ENCODE results near the gene RGS14.
"Not testable (repeated sequence)": the region's sequence is repeated elsewhere in the genome, so short reads cannot be mapped to it uniquely, and the experiment has no call there.

RGS14 gene

DNA sequence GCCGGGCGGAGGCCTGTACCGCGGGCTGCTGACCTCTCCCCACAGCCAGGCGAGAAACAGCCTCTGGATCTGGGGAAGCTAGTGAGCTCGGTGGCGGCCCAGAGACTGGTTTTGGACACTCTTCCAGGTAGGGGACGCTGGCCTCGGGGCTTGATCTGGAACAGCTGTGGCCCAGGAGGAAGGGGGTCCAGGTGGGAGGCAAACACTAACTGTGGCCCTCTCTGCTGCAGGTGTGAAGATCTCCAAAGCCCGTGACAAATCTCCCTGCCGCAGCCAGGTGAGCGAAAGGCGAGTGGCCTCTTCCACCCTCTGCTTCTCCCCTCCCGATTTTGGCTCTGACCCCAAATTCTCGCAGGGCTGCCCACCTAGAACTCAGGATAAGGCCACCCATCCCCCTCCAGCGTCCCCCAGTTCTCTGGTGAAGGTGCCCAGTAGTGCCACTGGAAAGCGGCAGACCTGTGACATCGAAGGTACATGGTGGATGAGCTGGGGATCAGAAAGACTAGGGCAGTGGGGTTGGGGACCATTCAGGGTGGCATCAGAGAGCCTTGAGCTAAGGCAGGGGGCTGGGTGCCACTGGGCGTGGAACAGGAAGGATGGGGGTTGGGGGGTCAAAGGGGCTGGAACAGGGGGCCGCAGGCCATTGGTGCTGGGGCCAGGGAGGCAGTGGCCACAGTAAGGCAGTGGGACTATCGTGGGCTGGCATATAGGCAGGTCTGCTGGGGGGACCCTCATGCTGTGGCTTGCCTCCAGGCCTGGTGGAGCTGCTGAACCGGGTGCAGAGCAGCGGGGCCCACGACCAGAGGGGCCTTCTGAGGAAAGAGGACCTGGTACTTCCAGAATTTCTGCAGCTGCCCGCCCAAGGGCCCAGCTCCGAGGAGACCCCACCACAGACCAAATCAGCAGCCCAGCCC is 13.7 kb downstream of the RGS14 start:
- H3K27me3 ChIP-seq, result no peaks in the 10 kb centered on the region
- H3K27ac ChIP-seq, result peak overlapping the region; percentile 60 to 76 (median 72)
- H3K4me1 ChIP-seq, result peaks cover 40 to 64% (median 53%) of the 10 kb centered on the region in 10 experiments
- peak overlapping the region; percentile 60 to 70 (median 64) for H3K4me3 ChIP-seq
- peaks cover 5 to 35% (median 15%) of the 10 kb centered on the region in 11 experiments; a peak in 18 of 22 replicates for H3K36me3 ChIP-seq
- TF ChIP-seq Cebpa-rat (IDR thresholded peaks at IDR 0.05), result no peak
- peak overlapping the region; percentile 91 to 100 (median 98) for H3K4me2 ChIP-seq
- peaks cover 0 to 32% (median 0%) of the 10 kb centered on the region in 11 experiments; a peak in 9 of 22 replicates for H4K20me1 ChIP-seq
- H3K9ac ChIP-seq, result peak overlapping the region; percentile 69 to 84 (median 80)
- H3K9me3 ChIP-seq (replicated peaks in 1 of 11), result no peaks in the 10 kb centered on the region

DNA sequence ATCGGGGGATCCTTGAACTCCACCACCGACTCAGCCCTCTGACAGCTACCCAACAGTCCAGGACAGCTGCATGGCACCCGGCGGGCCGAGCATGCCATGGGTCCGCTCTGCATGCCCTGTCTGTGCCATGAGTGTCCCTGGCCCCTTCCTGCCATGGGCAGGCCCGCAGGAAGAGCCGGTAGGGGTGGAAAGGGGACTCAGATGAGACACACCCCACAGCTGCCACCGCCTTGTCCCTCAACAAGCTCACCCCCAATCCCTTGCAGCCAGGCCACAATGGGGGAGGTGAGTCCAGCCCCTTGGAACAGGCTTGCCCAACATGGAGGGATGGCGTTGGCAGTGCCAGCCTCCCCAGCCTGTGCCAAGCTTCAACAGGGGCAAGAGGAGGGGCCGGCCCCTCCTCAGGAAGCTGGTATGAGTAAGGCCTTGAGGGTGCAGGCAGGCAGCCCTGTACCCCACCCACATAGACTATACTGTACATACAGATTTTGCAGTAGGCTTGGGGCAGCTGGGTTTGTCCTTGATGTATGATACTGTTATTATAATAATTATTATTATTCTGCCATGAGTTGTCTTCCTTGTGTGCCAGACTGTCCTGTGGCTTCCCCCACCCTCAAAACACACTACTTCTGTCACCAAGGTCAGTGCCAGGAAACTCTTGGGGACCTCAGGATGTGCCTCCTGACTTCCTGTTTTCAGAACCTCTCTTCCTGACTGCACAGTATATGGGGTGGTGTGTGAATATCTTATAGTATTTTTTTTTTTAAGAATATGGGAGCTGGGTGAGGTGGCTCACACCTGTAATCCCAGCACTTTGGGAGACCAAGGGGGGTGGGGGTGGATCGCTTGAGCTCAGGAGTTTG is 14.5 kb downstream of the RGS14 start:
- peak overlapping the region; percentile 91 to 100 (median 98) for H3K4me2 ChIP-seq
- H3K9ac ChIP-seq, result peak overlapping the region in 10 of 11 experiments; percentile 13 to 84 (median 81); a peak in 11 of 22 replicates

DNA sequence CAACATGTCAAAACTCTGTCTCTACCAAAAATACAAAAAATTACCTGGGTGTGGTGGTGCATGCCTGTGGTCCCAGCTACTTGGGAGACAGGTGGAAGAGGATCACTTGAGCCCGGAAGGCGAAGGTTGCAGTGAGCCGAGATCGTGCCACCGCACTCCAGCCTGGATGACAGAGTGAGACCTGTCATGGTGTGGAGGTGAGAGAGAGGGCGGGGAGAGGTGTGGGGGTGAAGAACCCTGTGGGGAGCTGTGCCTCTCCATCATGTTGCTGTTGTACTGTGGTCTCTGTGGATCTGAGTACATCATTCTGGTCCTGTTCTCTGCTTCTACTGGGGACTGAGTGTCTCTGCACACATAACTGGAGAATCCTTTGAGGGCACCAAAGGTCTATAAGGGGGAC is 15.2 kb downstream of the RGS14 start:
- peaks cover 5 to 27% (median 9%) of the 10 kb centered on the region in 11 experiments; a peak in 18 of 22 replicates for H3K36me3 ChIP-seq
- peaks cover 35 to 71% (median 53%) of the 10 kb centered on the region in 10 experiments for H3K4me1 ChIP-seq
- peak overlapping the region; percentile 91 to 100 (median 98) for H3K4me2 ChIP-seq
- H3K27ac ChIP-seq, result peak overlapping the region in 2 of 11 experiments; percentile 70 to 72; a peak in 2 of 22 replicates
- H3K4me3 ChIP-seq, result peak overlapping the region in 1 of 10 experiments; percentile 69; a peak in 2 of 20 replicates
- no peaks in the 10 kb centered on the region for H3K9me3 ChIP-seq (replicated peaks in 1 of 11)
- H4K20me1 ChIP-seq, result peaks cover 0 to 23% (median 0%) of the 10 kb centered on the region in 11 experiments; a peak in 9 of 22 replicates
- no peaks in the 10 kb centered on the region for H3K27me3 ChIP-seq
- no peak for TF ChIP-seq Cebpa-rat (IDR thresholded peaks at IDR 0.05)
- H3K9ac ChIP-seq, result peak overlapping the region in 2 of 11 experiments; percentile 75 to 80; a peak in 2 of 22 replicates

More for the DNA sequence above, 14.5 kb downstream of the RGS14 start:
- Histone ChIP-seq H3K9me3 (replicated peaks in 1 of 11) (no peaks in the 10 kb centered on the region), H3K27me3 (no peaks in the 10 kb centered on the region), H3K36me3 (peaks cover 5 to 33% (median 15%) of the 10 kb centered on the region in 11 experiments; a peak in 18 of 22 replicates), H3K27ac (peak overlapping the region in 7 of 11 experiments; percentile 64 to 76 (median 72); a peak in 7 of 22 replicates), H4K20me1 (peaks cover 0 to 24% (median 0%) of the 10 kb centered on the region in 11 experiments; a peak in 9 of 22 replicates), H3K4me3 (peak overlapping the region in 5 of 10 experiments; percentile 10 to 70 (median 68); a peak in 9 of 20 replicates), H3K4me1 (peaks cover 35 to 71% (median 53%) of the 10 kb centered on the region in 10 experiments)
- TF ChIP-seq Cebpa-rat (IDR thresholded peaks at IDR 0.05), result no peak

DNA sequence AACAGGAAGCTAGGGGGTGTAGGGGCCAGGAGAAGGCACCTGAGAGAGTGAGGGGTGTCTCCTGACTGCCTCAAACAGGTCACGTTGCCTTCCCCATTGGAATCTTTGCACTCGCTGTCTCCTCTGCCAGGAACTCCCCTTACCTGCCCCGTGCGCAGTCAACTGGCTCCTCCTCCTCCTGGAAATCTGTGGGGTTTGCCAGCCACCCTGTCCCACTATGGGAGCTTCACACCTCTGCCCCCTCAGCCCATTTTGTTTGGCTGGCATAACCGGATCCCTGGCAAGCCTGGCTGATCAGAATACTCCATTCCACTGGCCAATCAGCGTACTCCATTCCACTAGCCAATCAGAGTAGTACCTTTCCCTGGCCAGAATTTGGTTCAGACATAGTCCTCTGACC is 16.1 kb downstream of the RGS14 start:
- TF ChIP-seq Cebpa-rat (IDR thresholded peaks at IDR 0.05), result no peak
- H3K9me3 ChIP-seq (replicated peaks in 1 of 11), result no peaks in the 10 kb centered on the region
- no peak overlapping the region for H3K4me3 ChIP-seq
- H3K9ac ChIP-seq, result no peak overlapping the region
- H3K27me3 ChIP-seq, result no peaks in the 10 kb centered on the region
- H3K27ac ChIP-seq, result no peak overlapping the region
- peaks cover 0 to 18% (median 1%) of the 10 kb centered on the region in 11 experiments; a peak in 13 of 22 replicates for H3K36me3 ChIP-seq
- peaks cover 35 to 67% (median 48%) of the 10 kb centered on the region in 10 experiments for H3K4me1 ChIP-seq
- H3K4me2 ChIP-seq, result peak overlapping the region in 2 of 11 experiments; percentile 91 to 98; a peak in 2 of 22 replicates
- H4K20me1 ChIP-seq, result peaks cover 0 to 17% (median 0%) of the 10 kb centered on the region in 11 experiments; a peak in 8 of 22 replicates

DNA sequence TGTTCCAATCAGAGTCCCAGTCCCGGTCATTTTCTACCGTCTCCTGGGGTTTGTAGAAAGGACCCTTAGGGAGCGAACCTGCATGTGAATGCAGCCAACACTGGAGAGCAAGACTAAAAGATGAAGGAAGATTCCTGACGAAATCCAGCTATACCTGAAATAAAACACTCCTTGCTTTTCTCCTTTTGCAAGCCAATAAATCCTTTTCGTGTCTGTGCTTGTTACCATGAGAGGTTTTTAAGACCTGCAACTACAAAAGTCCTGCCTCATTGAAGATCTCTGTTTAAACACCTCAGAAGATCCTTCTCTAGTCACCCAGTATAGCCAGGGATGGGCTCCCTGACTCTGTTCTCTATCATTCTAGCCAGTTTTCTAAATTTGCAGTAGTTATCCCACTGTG is 16.5 kb downstream of the RGS14 start:
- H3K27ac ChIP-seq, result no peak overlapping the region
- no peak overlapping the region for H3K4me3 ChIP-seq
- H3K27me3 ChIP-seq, result no peaks in the 10 kb centered on the region
- peaks cover 0 to 13% (median 0%) of the 10 kb centered on the region in 11 experiments; a peak in 8 of 22 replicates for H4K20me1 ChIP-seq
- H3K9me3 ChIP-seq (replicated peaks in 1 of 11), result no peaks in the 10 kb centered on the region
- H3K4me1 ChIP-seq, result peaks cover 36 to 63% (median 46%) of the 10 kb centered on the region in 10 experiments
- TF ChIP-seq Cebpa-rat (IDR thresholded peaks at IDR 0.05), result no peak
- H3K36me3 ChIP-seq, result peaks cover 0 to 16% (median 0%) of the 10 kb centered on the region in 11 experiments; a peak in 2 of 22 replicates
- H3K4me2 ChIP-seq, result no peak overlapping the region
- no peak overlapping the region for H3K9ac ChIP-seq

DNA sequence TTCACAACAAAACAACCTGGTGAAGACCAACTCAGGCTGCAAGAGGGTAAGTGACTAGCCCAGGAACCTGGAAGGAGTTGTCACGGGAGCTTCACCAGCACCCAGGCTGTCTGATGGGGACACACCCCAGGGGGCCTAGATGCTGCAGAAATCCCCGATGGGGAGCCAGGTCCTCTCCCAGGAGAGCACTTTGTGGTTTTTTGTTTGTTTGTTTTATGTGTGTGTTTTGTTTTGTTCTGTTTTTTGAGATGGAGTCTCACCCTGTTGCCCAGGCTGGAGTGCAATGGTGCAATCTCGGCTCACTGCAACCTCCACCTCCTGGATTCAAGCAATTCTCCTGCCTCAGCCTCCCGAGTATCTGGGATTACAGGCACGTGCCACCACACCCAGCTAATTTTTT is 17.8 kb downstream of the RGS14 start:
- H3K27me3 ChIP-seq; H3K9me3 ChIP-seq (replicated peaks in 1 of 11); H3K27ac ChIP-seq; H3K9ac ChIP-seq; H3K4me3 ChIP-seq; H4K20me1 ChIP-seq: not testable (repeated sequence)
- Histone ChIP-seq H3K4me2 (peak overlapping the region in 4 of 11 experiments; percentile 1 to 23 (median 16); a peak in 3 of 22 replicates), H3K4me1 (peaks cover 28 to 60% (median 45%) of the 10 kb centered on the region in 10 experiments), H3K36me3 (peaks cover 0 to 16% (median 0%) of the 10 kb centered on the region in 11 experiments; a peak in 2 of 22 replicates)

DNA sequence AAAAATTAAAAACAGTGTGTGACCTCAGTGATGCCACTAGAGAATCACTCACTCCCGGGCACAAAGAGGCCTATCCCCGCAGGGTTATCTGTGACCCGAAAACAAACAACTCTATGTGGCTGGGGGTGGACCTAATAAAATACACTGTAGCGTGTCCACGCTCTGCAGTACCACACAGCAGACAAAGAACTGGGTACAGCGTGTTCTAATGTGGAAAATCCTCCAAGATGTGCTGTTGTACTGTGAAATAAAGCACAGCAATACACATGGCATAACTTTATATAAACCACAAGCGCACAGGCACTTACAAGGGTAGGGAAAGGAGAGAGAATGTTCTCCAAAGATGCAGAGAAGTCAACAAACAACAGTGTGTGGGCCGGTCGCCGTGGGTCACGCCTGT is 18.4 kb downstream of the RGS14 start:
- H3K27me3 ChIP-seq, result no peaks in the 10 kb centered on the region
- no peak overlapping the region for H3K9ac ChIP-seq
- H3K4me1 ChIP-seq, result peaks cover 27 to 64% (median 46%) of the 10 kb centered on the region in 10 experiments
- H3K9me3 ChIP-seq (replicated peaks in 1 of 11), result no peaks in the 10 kb centered on the region
- H4K20me1 ChIP-seq, result no peaks in the 10 kb centered on the region
- no peak overlapping the region for H3K27ac ChIP-seq
- TF ChIP-seq Cebpa-rat (IDR thresholded peaks at IDR 0.05), result no peak
- peak overlapping the region in 5 of 11 experiments; percentile 1 to 23 (median 16); a peak in 5 of 22 replicates for H3K4me2 ChIP-seq
- H3K36me3 ChIP-seq, result peaks cover 0 to 16% (median 0%) of the 10 kb centered on the region in 11 experiments; a peak in 2 of 22 replicates
- H3K4me3 ChIP-seq, result no peak overlapping the region

All from BLaER1 treated with 17β-estradiol and CSF1 and Interleukin-3, amounts not matched to agents 10 nM and 100 nM (cell line).